GM21390 (cell line): ENCODE results near the gene FBH1.
A peak's percentile ranks its signal among the peaks of the same experiment; 100 is the strongest.
"Not testable (repeated sequence)": the region's sequence is repeated elsewhere in the genome, so short reads cannot be mapped to it uniquely, and the experiment has no call there.

Experiments
- ATAC-seq: cut with Tn5 transposase; IDR thresholded peaks from one replicate; pipeline ENCODE4 v1.9.1; 2021; ENCODE audit not compliant: unreplicated experiment

FBH1 gene

GRCh38 chr10:5873515-5873995 lies 16.5 kb upstream of the FBH1 start:
- peak; percentile 82 for ATAC-seq

- no peak for ATAC-seq
Observed at GRCh38 chr10:5876181-5876768, 13.8 kb upstream of the FBH1 start.

- ATAC-seq = not testable (repeated sequence)
Observed at GRCh38 chr10:5877041-5877440, 13.0 kb upstream of the FBH1 start.

- no peak for ATAC-seq
Observed at GRCh38 chr10:5882961-5883360, 7.1 kb upstream of the FBH1 start.

GRCh38 chr10:5885619-5886018 lies 4.4 kb upstream of the FBH1 start:
- no peak for ATAC-seq

GRCh38 chr10:5887029-5887428 lies 3.0 kb upstream of the FBH1 start:
- no peak for ATAC-seq

GRCh38 chr10:5887641-5888040 lies 2.4 kb upstream of the FBH1 start:
- no peak for ATAC-seq

- ATAC-seq = no peak
Observed at GRCh38 chr10:5888351-5888750, 1.7 kb upstream of the FBH1 start.

GRCh38 chr10:5888843-5889623 lies 1.0 kb upstream of the FBH1 start:
- ATAC-seq = peak; percentile 31

GRCh38 chr10:5890452-5890915 lies 441 bp downstream of the FBH1 start:
- ATAC-seq = peak; percentile 6

GRCh38 chr10:5891009-5891408 lies 966 bp downstream of the FBH1 start:
- no peak for ATAC-seq

- ATAC-seq = no peak
Observed at GRCh38 chr10:5892007-5892406, 2.0 kb downstream of the FBH1 start.

- ATAC-seq = no peak
Observed at GRCh38 chr10:5893321-5893720, 3.3 kb downstream of the FBH1 start.

- ATAC-seq = no peak
Observed at GRCh38 chr10:5894403-5894802, 4.4 kb downstream of the FBH1 start.

GRCh38 chr10:5894873-5895272 lies 4.8 kb downstream of the FBH1 start:
- ATAC-seq = no peak

GRCh38 chr10:5895365-5895764 lies 5.3 kb downstream of the FBH1 start:
- no peak for ATAC-seq

GRCh38 chr10:5895804-5896203 lies 5.8 kb downstream of the FBH1 start:
- peak; percentile 87 for ATAC-seq

- no peak for ATAC-seq
Observed at GRCh38 chr10:5896208-5897052, 6.4 kb downstream of the FBH1 start.

- ATAC-seq = no peak
Observed at GRCh38 chr10:5897053-5897340, 7.0 kb downstream of the FBH1 start.

GRCh38 chr10:5897504-5897903 lies 7.5 kb downstream of the FBH1 start:
- ATAC-seq = no peak

GRCh38 chr10:5898163-5898562 lies 8.1 kb downstream of the FBH1 start:
- no peak for ATAC-seq

- no peak for ATAC-seq
Observed at GRCh38 chr10:5900247-5900646, 10.2 kb downstream of the FBH1 start.
